ENCODE data around the gene SSR3.

- TF ChIP-seq POLR2A (IDR thresholded peaks at IDR 0.05) (no peak), CTCF (IDR thresholded peaks at IDR 0.05) (no peak)
Observed at GRCh38 chr3:156513619-156514018, 41.3 kb downstream of the SSR3 start.

All from testis (tissue), 2 donors.